Measurements from ENCODE around the gene FAM89A. TPM values are rescaled to one million over a fixed set of nuclear protein-coding genes. Genes with fewer than 3 reads are reported as not detected.

FAM89A gene
- total RNA-seq, 1 donor from 2014 or later, result 11.8 TPM

GRCh38 chr1:230982696-230983095 is 57.4 kb downstream of the FAM89A start:
- H3K4me3 Mint-ChIP-seq, result no peak overlapping the region
- no peaks in the 10 kb centered on the region for H3K9me3 Mint-ChIP-seq
- no peak for DNase-seq (ENCODE audit: low spot score in 2 of 2, unreplicated experiment in 2 of 2)
- H3K4me1 Mint-ChIP-seq, result peaks cover 17% of the 10 kb centered on the region
- TF ChIP-seq, protein P1, sequence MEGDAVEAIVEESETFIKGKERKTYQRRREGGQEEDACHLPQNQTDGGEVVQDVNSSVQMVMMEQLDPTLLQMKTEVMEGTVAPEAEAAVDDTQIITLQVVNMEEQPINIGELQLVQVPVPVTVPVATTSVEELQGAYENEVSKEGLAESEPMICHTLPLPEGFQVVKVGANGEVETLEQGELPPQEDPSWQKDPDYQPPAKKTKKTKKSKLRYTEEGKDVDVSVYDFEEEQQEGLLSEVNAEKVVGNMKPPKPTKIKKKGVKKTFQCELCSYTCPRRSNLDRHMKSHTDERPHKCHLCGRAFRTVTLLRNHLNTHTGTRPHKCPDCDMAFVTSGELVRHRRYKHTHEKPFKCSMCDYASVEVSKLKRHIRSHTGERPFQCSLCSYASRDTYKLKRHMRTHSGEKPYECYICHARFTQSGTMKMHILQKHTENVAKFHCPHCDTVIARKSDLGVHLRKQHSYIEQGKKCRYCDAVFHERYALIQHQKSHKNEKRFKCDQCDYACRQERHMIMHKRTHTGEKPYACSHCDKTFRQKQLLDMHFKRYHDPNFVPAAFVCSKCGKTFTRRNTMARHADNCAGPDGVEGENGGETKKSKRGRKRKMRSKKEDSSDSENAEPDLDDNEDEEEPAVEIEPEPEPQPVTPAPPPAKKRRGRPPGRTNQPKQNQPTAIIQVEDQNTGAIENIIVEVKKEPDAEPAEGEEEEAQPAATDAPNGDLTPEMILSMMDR (IDR thresholded peaks at IDR 0.05; ENCODE audit: unreplicated experiment), result no peak
- no peaks in the 10 kb centered on the region for H3K36me3 Mint-ChIP-seq
- H3K27me3 Mint-ChIP-seq (ENCODE audit: low read depth), result no peaks in the 10 kb centered on the region
- no peak overlapping the region for H3K27ac Mint-ChIP-seq

DNA sequence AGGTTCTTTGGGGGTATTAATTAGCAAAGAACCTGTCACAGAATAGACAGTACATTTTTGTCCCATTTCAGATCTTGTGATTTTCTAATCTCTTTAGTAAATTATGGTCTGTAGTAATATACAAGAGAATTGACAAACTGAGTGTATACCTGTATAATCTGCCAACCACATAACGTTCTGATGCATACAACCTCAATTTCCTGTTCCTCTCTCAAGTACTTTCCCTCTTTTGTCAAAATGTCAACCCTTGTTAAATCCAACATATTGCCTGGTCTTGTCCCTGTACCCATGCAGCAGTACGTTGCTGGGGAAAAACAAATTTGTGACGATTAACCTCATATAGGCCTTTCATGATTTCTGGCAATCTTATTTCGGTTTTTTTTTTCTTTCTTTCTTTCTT is 60.1 kb downstream of the FAM89A start:
- Mint-ChIP-seq H3K27me3 (ENCODE audit: low read depth) (no peaks in the 10 kb centered on the region), H3K9me3 (no peaks in the 10 kb centered on the region), H3K4me3 (peak overlapping the region; percentile 99), H3K27ac (no peak overlapping the region), H3K4me1 (peaks cover 28% of the 10 kb centered on the region), H3K36me3 (no peaks in the 10 kb centered on the region)
- no peak for DNase-seq (ENCODE audit: low spot score in 2 of 2, unreplicated experiment in 2 of 2)
- TF ChIP-seq, protein P1 (IDR thresholded peaks at IDR 0.05; ENCODE audit: unreplicated experiment), result no peak

DNA sequence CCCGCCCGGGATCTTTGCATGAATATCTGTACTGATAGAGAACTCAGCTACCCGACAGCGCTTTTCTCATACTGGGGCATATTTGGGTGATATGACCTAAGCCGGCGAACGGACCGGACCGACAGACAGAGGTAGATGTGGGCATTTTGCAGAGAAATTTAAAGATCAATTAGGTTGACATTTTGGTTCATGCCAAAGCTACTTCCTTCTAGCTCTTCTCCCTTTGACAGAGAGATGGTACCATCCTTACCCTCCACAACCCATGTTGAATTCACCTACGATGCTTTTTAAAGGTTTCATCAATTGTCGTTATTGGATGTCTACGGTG is 60.7 kb downstream of the FAM89A start:
- Mint-ChIP-seq H3K4me1 (peaks cover 28% of the 10 kb centered on the region), H3K27me3 (ENCODE audit: low read depth) (no peaks in the 10 kb centered on the region), H3K36me3 (no peaks in the 10 kb centered on the region), H3K27ac (peak overlapping the region; percentile 96), H3K4me3 (peak overlapping the region; percentile 99), H3K9me3 (no peaks in the 10 kb centered on the region)
- no peak for DNase-seq (ENCODE audit: low spot score in 2 of 2, unreplicated experiment in 2 of 2)
- TF ChIP-seq, protein P1 (IDR thresholded peaks at IDR 0.05; ENCODE audit: unreplicated experiment), result no peak

DNA sequence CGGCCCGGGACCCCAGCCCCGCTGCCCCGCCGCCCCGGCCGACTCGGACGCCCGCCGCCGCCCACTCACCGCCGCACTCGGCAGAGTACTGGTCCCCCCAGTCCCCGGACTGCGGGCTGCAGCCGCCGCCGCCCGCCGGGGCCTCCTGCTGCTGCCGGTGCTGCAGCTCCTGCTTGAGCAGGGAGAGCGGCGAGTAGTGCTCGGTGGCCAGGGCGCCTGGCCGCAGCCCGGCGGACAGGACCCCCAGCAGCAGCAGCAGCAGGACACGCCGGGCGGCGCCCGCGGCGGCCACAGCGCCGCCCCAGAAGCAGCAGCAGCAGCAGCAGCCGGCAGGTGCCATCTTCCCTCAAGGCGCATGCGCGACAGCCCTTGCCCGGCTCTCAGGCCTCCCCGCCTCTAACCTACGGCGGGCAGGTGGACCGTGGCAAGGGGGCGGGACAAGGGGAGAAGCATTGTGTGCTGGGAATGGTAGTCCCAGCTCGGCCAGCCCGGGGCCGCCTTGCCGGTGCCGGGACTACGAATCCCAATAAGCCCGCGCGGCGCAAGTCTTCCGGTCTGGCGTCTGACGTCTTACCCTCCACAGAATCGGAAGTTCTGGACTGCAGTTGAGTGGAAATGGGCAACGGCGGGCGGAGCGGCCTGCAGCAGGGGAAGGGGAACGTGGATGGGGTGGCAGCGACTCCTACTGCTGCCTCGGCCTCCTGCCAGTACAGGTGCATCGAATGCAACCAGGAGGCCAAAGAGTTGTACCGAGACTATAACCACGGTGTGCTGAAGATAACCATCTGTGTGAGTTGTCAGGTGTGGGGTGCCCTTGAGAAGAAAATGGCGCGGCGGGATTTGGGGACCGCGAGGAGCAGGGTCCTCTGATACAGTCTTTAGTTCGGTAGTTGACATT is 61.3 kb downstream of the FAM89A start, which contains the start of the genes ARV1 and TTC13:
ARV1 (plus strand) TSS at position 604 of the 898 bp plus-strand sequence; CDS start at position 616, 12 bp downstream.
TTC13 (minus strand) TSS at position 371 of the 898 bp plus-strand sequence; CDS start at position 340, 31 bp downstream.
- Mint-ChIP-seq H3K9me3 (no peaks in the 10 kb centered on the region), H3K36me3 (no peaks in the 10 kb centered on the region), H3K27ac (peak within 1 kb of the TSS; percentile 96), H3K27me3 (ENCODE audit: low read depth) (no peaks in the 10 kb centered on the region), H3K4me3 (peak within 1 kb of the TSS; percentile 99), H3K4me1 (peaks cover 28% of the 10 kb centered on the region)
- TF ChIP-seq, protein P1 (IDR thresholded peaks at IDR 0.05; ENCODE audit: unreplicated experiment), result no peak
- DNase-seq (ENCODE audit: low spot score in 2 of 2, unreplicated experiment in 2 of 2), result peak; percentile 93 to 95

DNA sequence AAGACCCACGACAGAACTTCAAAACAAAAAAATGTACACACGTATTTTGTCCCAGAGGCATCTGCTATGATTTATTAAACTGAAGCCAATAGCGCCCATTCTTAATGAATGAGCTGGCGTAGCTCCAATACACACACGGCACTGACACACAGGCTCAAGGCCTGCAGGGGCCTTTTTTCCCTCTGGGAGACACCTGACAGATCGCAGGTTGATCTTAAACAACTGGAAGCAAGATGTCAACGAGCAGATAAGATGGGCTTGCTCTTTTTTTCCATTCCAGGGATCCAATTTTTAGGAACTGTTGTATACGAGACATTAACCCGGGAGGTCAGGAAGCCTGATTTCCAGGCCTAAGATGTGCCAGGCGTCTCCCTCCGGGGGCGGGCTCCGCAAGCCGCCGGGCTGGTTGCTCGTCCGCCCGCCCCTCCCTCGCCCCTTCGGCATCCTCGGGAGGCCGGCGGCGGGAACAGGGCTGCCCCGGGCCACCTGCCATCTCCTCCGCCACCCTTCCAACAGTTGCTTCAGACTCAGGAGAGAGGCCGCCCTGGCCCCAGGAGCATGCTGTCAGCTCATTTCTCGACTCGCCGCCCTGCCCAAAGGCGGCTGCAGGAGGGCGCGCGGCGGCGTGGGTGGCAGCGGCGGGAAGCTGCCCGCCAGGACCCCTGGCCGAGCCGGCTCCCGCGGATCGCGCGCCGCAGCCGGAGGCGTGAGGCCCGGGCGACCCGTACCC is 62.1 kb downstream of the FAM89A start:
- no peaks in the 10 kb centered on the region for H3K36me3 Mint-ChIP-seq
- H3K27ac Mint-ChIP-seq, result peak overlapping the region; percentile 86
- peaks cover 28% of the 10 kb centered on the region for H3K4me1 Mint-ChIP-seq
- peak; percentile 19 to 56 for DNase-seq (ENCODE audit: low spot score in 2 of 2, unreplicated experiment in 2 of 2)
- no peaks in the 10 kb centered on the region for H3K27me3 Mint-ChIP-seq (ENCODE audit: low read depth)
- TF ChIP-seq, protein P1 (IDR thresholded peaks at IDR 0.05; ENCODE audit: unreplicated experiment), result no peak
- peak overlapping the region; percentile 80 for H3K4me3 Mint-ChIP-seq
- no peaks in the 10 kb centered on the region for H3K9me3 Mint-ChIP-seq

All from mesothelial cell of epicardium (in vitro differentiated cells).